Measurements from ENCODE around the gene OR1C1. TPM values are rescaled to one million over a fixed set of nuclear protein-coding genes. Genes with fewer than 3 reads are reported as not detected.
"Not testable (repeated sequence)": the region's sequence is repeated elsewhere in the genome, so short reads cannot be mapped to it uniquely, and the experiment has no call there.

OR1C1 gene
- total RNA-seq, 1 experiment from 2014 or later = not detected

DNA sequence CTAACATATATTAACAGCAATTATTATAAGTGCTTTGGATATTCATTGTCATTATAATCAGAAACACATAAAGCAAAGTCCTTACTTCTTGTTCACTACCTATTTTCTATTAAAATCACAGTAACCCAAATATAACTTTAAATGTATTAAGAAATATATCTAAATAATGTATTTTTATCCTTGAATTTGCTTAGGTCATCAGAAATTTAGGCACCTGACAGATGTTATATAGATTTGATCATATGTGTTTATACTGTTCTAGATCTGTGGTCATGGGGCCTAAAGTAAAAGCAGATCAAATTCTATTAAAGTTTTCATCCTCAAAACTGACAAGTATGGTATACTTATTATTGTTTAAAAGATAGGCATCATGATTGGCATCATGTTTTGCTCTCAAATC, 9.2 kb upstream of the OR1C1 start:
- no peak for ATAC-seq
- Histone ChIP-seq H3K4me2 (ENCODE audit: low read length) (no peak overlapping the region), H3K4me1 (ENCODE audit: insufficient read depth, low read length) (no peaks in the 10 kb centered on the region), H4K20me1 (ENCODE audit: low read length) (no peaks in the 10 kb centered on the region), H3K27me3 (ENCODE audit: low read length) (0 out of 2 replicates have a peak, but pooled peaks cover 4% of the 10 kb centered on the region), H3K9me2 (replicated peaks; ENCODE audit: low read length) (no peaks in the 10 kb centered on the region), H3F3A (ENCODE audit: low read length, unreplicated experiment) (no peaks in the 10 kb centered on the region), H2AFZ (ENCODE audit: low read length) (no peak overlapping the region), H3K9me3 (ENCODE audit: low read length) (no peaks in the 10 kb centered on the region), H3K79me2 (ENCODE audit: low read length) (no peaks in the 10 kb centered on the region), H3K4me3 (ENCODE audit: low read length) (no peak overlapping the region), H3K36me3 (ENCODE audit: low read depth, low read length) (no peaks in the 10 kb centered on the region), H3K27ac (ENCODE audit: low read length) (no peak overlapping the region), H3K9ac (ENCODE audit: low read length) (no peak overlapping the region)
- CTCF ChIA-PET = no interaction called here
- BruUV-seq (replicated peaks) = no TSS peak
- POLR2A ChIA-PET (ENCODE audit: unreplicated experiment) = no interaction called here
- DNase-seq = no peak
- intact Hi-C loops (cut with micrococcal nuclease) = no loop called here
- TF ChIP-seq EZH2phosphoT487 (IDR thresholded peaks at IDR 0.05; ENCODE audit: borderline replicate concordance, low read length) (no peak), EZH2 (IDR thresholded peaks at IDR 0.05; ENCODE audit: low read length, unreplicated experiment) (no peak)
- TF ChIP-seq, protein P1, sequence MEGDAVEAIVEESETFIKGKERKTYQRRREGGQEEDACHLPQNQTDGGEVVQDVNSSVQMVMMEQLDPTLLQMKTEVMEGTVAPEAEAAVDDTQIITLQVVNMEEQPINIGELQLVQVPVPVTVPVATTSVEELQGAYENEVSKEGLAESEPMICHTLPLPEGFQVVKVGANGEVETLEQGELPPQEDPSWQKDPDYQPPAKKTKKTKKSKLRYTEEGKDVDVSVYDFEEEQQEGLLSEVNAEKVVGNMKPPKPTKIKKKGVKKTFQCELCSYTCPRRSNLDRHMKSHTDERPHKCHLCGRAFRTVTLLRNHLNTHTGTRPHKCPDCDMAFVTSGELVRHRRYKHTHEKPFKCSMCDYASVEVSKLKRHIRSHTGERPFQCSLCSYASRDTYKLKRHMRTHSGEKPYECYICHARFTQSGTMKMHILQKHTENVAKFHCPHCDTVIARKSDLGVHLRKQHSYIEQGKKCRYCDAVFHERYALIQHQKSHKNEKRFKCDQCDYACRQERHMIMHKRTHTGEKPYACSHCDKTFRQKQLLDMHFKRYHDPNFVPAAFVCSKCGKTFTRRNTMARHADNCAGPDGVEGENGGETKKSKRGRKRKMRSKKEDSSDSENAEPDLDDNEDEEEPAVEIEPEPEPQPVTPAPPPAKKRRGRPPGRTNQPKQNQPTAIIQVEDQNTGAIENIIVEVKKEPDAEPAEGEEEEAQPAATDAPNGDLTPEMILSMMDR (conservative IDR thresholded peaks at IDR 0.05; ENCODE audit: low read depth, low read length) = no peak

DNA sequence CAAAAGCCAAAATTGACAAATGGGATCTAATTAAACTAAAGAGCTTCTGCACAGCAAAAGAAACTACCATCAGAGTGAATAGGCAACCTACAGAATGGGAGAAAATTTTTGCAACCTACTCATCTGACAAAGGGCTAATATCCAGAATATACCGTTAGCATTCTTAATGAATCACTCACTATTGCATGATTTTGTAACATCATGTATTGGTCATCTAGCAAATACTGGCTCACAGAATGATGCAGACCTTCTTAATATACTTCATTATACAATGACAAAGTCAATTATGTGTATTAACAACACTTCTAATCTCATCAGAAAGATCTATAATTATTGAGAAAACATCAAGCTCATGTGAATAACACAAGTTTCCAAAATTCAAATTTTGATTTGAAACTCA, 6.0 kb downstream of the OR1C1 start:
- CTCF ChIA-PET = not testable (repeated sequence)

DNA sequence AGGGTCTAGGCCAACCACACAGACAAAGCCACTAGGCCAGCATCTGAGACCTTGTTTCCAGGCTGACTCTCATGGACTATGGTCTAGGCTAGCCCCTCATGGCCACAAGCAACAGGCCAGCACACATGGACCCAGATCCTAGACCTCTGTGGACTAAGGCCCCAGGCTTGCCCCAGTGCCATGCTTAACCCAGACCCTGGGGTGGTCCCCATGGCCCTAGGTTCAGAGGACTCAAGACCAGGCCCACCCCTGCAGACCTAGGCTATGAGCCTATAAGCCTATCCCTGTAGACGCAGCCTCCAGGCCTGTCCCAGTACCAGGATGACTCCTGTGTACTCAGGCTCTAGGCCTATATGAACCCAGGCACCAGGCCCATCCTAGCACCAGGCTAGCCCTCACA, 10.5 kb downstream of the OR1C1 start:
- DNase-seq (no peak), ATAC-seq (no peak)
- Histone ChIP-seq H3K36me3 (ENCODE audit: low read depth, low read length) (no peaks in the 10 kb centered on the region), H3K79me2 (ENCODE audit: low read length) (no peaks in the 10 kb centered on the region), H3K4me1 (ENCODE audit: insufficient read depth, low read length) (peaks cover 19% of the 10 kb centered on the region), H3K9ac (ENCODE audit: low read length) (no peak overlapping the region), H4K20me1 (ENCODE audit: low read length) (no peaks in the 10 kb centered on the region), H3K27me3 (ENCODE audit: low read length) (no peaks in the 10 kb centered on the region), H3K9me2 (replicated peaks; ENCODE audit: low read length) (no peaks in the 10 kb centered on the region), H3K9me3 (ENCODE audit: low read length) (no peaks in the 10 kb centered on the region), H3K4me3 (ENCODE audit: low read length) (no peak overlapping the region), H3K27ac (ENCODE audit: low read length) (no peak overlapping the region), H3F3A (ENCODE audit: low read length, unreplicated experiment) (no peaks in the 10 kb centered on the region), H2AFZ (ENCODE audit: low read length) (no peak overlapping the region), H3K4me2 (ENCODE audit: low read length) (no peak overlapping the region)
- intact Hi-C loops (cut with micrococcal nuclease) = loop anchor here (5.0 kb wide), 2 partner anchors 107 to 167 kb away; partner anchors contain the start of gene TRIM58
- ChIA-PET CTCF (no interaction called here), POLR2A (ENCODE audit: unreplicated experiment) (no interaction called here)
- no peak for TF ChIP-seq EZH2phosphoT487 (IDR thresholded peaks at IDR 0.05; ENCODE audit: borderline replicate concordance, low read length)
- TF ChIP-seq EZH2 (IDR thresholded peaks at IDR 0.05; ENCODE audit: low read length, unreplicated experiment) = no peak
- TF ChIP-seq, protein P1 (conservative IDR thresholded peaks at IDR 0.05; ENCODE audit: low read depth, low read length) = no peak
- BruUV-seq (replicated peaks) = no TSS peak

More for the DNA sequence above, 6.0 kb downstream of the OR1C1 start:
- H3K27me3 ChIP-seq (ENCODE audit: low read length); H3K4me3 ChIP-seq (ENCODE audit: low read length); H3K4me2 ChIP-seq (ENCODE audit: low read length); H3K4me1 ChIP-seq (ENCODE audit: insufficient read depth, low read length); H3K9me2 ChIP-seq (replicated peaks; ENCODE audit: low read length); H2AFZ ChIP-seq (ENCODE audit: low read length); intact Hi-C loops (cut with micrococcal nuclease); H3K9ac ChIP-seq (ENCODE audit: low read length); H3K79me2 ChIP-seq (ENCODE audit: low read length); H3K27ac ChIP-seq (ENCODE audit: low read length); H3K9me3 ChIP-seq (ENCODE audit: low read length); H4K20me1 ChIP-seq (ENCODE audit: low read length); H3F3A ChIP-seq (ENCODE audit: low read length, unreplicated experiment); POLR2A ChIA-PET (ENCODE audit: unreplicated experiment); H3K36me3 ChIP-seq (ENCODE audit: low read depth, low read length); BruUV-seq (replicated peaks): not testable (repeated sequence)
- peak; percentile 91 for ATAC-seq
- peak; percentile 85 for DNase-seq
